Measurements from ENCODE around the gene CXCR6.

GRCh38 chr3:45909542-45909941 lies 33.7 kb upstream of the CXCR6 start:
- TF ChIP-seq CTCF (IDR thresholded peaks at IDR 0.05; ENCODE audit: control extremely low read depth in 1 of 3, insufficient read depth in 1 of 3, low read depth in 1 of 3, low read length in 3 of 3) (no peak), BRCA1 (IDR thresholded peaks at IDR 0.05; ENCODE audit: low read depth, low read length) (no peak), POLR2AphosphoS5 (IDR thresholded peaks at IDR 0.05; ENCODE audit: low read depth, low read length) (no peak), TAF1 (IDR thresholded peaks at IDR 0.05; ENCODE audit: low read depth, low read length) (no peak), HDAC2 (IDR thresholded peaks at IDR 0.05; ENCODE audit: borderline replicate concordance in 1 of 2, low read depth in 2 of 2, low read length in 2 of 2) (no peak), SP1 (IDR thresholded peaks at IDR 0.05; ENCODE audit: low read depth, low read length) (no peak), GTF2F1 (IDR thresholded peaks at IDR 0.05; ENCODE audit: borderline replicate concordance, low read depth, low read length) (no peak)
